ENCODE measurements around the gene RCCD1. TPM values are rescaled to one million over a fixed set of nuclear protein-coding genes. Genes with fewer than 3 reads are reported as not detected.

The RCCD1 gene
- total RNA-seq, 1 experiment from 2014 or later, result 26.1 TPM

- Histone ChIP-seq H3K4me1 (no peaks in the 10 kb centered on the region), H3K9me3 (no peaks in the 10 kb centered on the region), H3K4me3 (ENCODE audit: low read depth, low read length) (no peak overlapping the region), H3K27me3 (replicated peaks; ENCODE audit: control insufficient read depth, insufficient read depth, low read length) (no peaks in the 10 kb centered on the region), H3K36me3 (ENCODE audit: control insufficient read depth, insufficient read depth, low read length) (no peaks in the 10 kb centered on the region; the same call in 1 of the 2 replicates)
- intact Hi-C loops (cut with micrococcal nuclease; ENCODE audit: unreplicated experiment), result no loop called here
- Mint-ChIP-seq H3K4me3 (ENCODE audit: unreplicated experiment) (no peak overlapping the region), H3K4me1 (ENCODE audit: low read depth, unreplicated experiment) (no peaks in the 10 kb centered on the region), H3K27me3 (ENCODE audit: insufficient read depth, unreplicated experiment) (no peaks in the 10 kb centered on the region), H3K27ac (ENCODE audit: unreplicated experiment) (no peak overlapping the region), H3K9me3 (ENCODE audit: unreplicated experiment) (no peaks in the 10 kb centered on the region), H3K36me3 (ENCODE audit: insufficient read depth, unreplicated experiment) (peaks cover 15% of the 10 kb centered on the region)
- no peak for DNase-seq
- TF ChIP-seq CTCF (IDR thresholded peaks at IDR 0.05; ENCODE audit: insufficient read depth in 1 of 2, low read depth in 1 of 2, low read length in 1 of 2, severe bottlenecking in 1 of 2, unreplicated experiment in 1 of 2), result no peak
- no TSS peak for BruUV-seq (replicated peaks)
- POLR2A ChIA-PET, result no interaction called here
- CTCF ChIA-PET, result no interaction called here
These were observed 42.5 kb upstream of the RCCD1 start for GRCh38 chr15:90911906-90912769.

DNA sequence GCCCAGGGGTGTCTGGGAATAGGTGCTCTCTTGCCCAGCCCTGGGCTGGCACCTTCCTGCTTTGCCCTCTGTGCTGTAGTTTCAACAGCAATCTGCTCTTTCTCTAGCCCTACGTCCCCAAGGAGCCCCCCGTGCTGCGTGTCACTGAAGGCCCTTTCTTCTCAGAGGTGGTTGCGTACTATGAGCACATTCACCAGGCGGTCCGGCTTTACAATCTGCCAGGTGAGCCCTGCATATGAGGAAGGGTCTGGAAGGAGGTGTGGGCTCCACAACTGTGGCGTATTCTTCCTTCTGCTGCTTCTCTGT, 42.0 kb upstream of the RCCD1 start:
- peaks cover 21% of the 10 kb centered on the region for H3K36me3 Mint-ChIP-seq (ENCODE audit: insufficient read depth, unreplicated experiment)
- no TSS peak for BruUV-seq (replicated peaks)
- CTCF ChIA-PET, result no interaction called here
- no peak overlapping the region for H3K27ac Mint-ChIP-seq (ENCODE audit: unreplicated experiment)
- POLR2A ChIA-PET, result no interaction called here
- intact Hi-C loops (cut with micrococcal nuclease; ENCODE audit: unreplicated experiment), result no loop called here
- no peaks in the 10 kb centered on the region for H3K27me3 Mint-ChIP-seq (ENCODE audit: insufficient read depth, unreplicated experiment)
- no peaks in the 10 kb centered on the region for H3K36me3 ChIP-seq (ENCODE audit: control insufficient read depth, insufficient read depth, low read length)
- no peaks in the 10 kb centered on the region for H3K27me3 ChIP-seq (replicated peaks; ENCODE audit: control insufficient read depth, insufficient read depth, low read length)
- H3K4me1 ChIP-seq, result no peaks in the 10 kb centered on the region
- TF ChIP-seq CTCF (IDR thresholded peaks at IDR 0.05; ENCODE audit: insufficient read depth in 1 of 2, low read depth in 1 of 2, low read length in 1 of 2, severe bottlenecking in 1 of 2, unreplicated experiment in 1 of 2), result no peak
- H3K4me3 ChIP-seq (ENCODE audit: low read depth, low read length), result no peak overlapping the region
- H3K9me3 Mint-ChIP-seq (ENCODE audit: unreplicated experiment), result no peaks in the 10 kb centered on the region
- DNase-seq, result no peak
- no peak overlapping the region for H3K4me3 Mint-ChIP-seq (ENCODE audit: unreplicated experiment)
- H3K4me1 Mint-ChIP-seq (ENCODE audit: low read depth, unreplicated experiment), result no peaks in the 10 kb centered on the region
- no peaks in the 10 kb centered on the region for H3K9me3 ChIP-seq

DNA sequence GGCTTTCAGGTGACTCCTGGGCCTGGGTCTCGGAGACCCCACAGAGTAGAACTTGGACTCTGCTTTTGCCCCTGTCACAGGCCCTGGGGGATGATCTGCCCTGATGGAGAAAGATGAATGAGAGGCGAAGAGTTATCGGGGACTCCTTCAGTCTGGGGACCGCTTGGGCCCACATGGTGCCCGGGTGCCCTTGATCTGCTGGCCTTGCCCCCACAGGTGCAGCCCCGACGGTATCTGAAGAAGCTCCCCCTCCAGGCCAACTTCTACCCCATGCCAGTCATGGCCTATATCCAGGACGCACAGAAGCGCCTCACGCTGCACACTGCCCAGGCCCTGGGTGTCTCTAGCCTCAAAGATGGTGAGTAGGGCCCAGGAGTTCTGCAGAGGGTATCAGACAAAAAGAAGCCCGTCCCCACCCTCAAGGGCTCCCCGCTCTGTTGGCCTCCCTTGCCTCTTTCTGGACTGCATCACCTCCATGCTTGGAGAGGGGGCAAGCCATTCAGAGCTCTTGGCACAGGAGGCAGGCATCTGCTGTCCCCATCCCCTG, 41.2 kb upstream of the RCCD1 start:
- H3K27me3 Mint-ChIP-seq (ENCODE audit: insufficient read depth, unreplicated experiment), result no peaks in the 10 kb centered on the region
- intact Hi-C loops (cut with micrococcal nuclease; ENCODE audit: unreplicated experiment), result no loop called here
- H3K4me1 Mint-ChIP-seq (ENCODE audit: low read depth, unreplicated experiment), result no peaks in the 10 kb centered on the region
- no peaks in the 10 kb centered on the region for H3K36me3 ChIP-seq (ENCODE audit: control insufficient read depth, insufficient read depth, low read length)
- no peaks in the 10 kb centered on the region for H3K9me3 ChIP-seq
- peaks cover 21% of the 10 kb centered on the region for H3K36me3 Mint-ChIP-seq (ENCODE audit: insufficient read depth, unreplicated experiment)
- H3K4me3 Mint-ChIP-seq (ENCODE audit: unreplicated experiment), result no peak overlapping the region
- H3K27me3 ChIP-seq (replicated peaks; ENCODE audit: control insufficient read depth, insufficient read depth, low read length), result no peaks in the 10 kb centered on the region
- BruUV-seq (replicated peaks), result no TSS peak
- no peak for TF ChIP-seq CTCF (IDR thresholded peaks at IDR 0.05; ENCODE audit: insufficient read depth in 1 of 2, low read depth in 1 of 2, low read length in 1 of 2, severe bottlenecking in 1 of 2, unreplicated experiment in 1 of 2)
- no peak for DNase-seq
- H3K9me3 Mint-ChIP-seq (ENCODE audit: unreplicated experiment), result no peaks in the 10 kb centered on the region
- ChIA-PET POLR2A (no interaction called here), CTCF (interaction anchor here (0.6 kb wide), 1 partner anchor 19 kb away, joined by 3 read pairs; no protein-coding TSS in a partner anchor)
- no peak overlapping the region for H3K4me3 ChIP-seq (ENCODE audit: low read depth, low read length)
- no peaks in the 10 kb centered on the region for H3K4me1 ChIP-seq
- no peak overlapping the region for H3K27ac Mint-ChIP-seq (ENCODE audit: unreplicated experiment)

Data from Caco-2 (cell line).